SU-DHL-6 (cell line): ENCODE results near the gene GMDS.

Experiments used
- H2AFZ ChIP-seq: fragments of 200-600 bp; sonication (generic); 2 replicates; pipeline ENCODE4 v1.6.1; 2014; ENCODE audit warnings: low read depth, mild to moderate bottlenecking, moderate library complexity, mixed read lengths, antibody characterized with exemption, low read length; ENCODE audit not compliant: severe bottlenecking
- H3F3A ChIP-seq: fragments of 200-600 bp; shearing (Covaris generic); 2 replicates; pipeline ENCODE4 v1.6.0; 2016; ENCODE audit warnings: antibody characterized with exemption, mild to moderate bottlenecking; ENCODE audit not compliant: insufficient read depth
- H3K27ac ChIP-seq: fragments of 200-600 bp; sonication (generic); 2 replicates; pipeline ENCODE4 v1.5.1; 2016; ENCODE audit warnings: low read depth, mild to moderate bottlenecking, low read length, moderate library complexity, mixed read lengths
- H3K27me3 ChIP-seq: fragments of 200-600 bp; sonication (generic), shearing (Covaris generic); 2 replicates; pipeline ENCODE4 v1.6.0; 2014; ENCODE audit warnings: mild to moderate bottlenecking, low read length
- H3K36me3 ChIP-seq: fragments of 200-600 bp; sonication (generic); 2 replicates; pipeline ENCODE4 v1.6.1; 2014; ENCODE audit warnings: mild to moderate bottlenecking, low read length, mixed read lengths
- H3K4me2 ChIP-seq: fragments of 300-600, 200-600 bp; shearing (Covaris generic), sonication (generic); 2 replicates; pipeline ENCODE4 v1.6.0; 2014; ENCODE audit warnings: low read length, low read depth, mild to moderate bottlenecking; ENCODE audit not compliant: poor library complexity, severe bottlenecking
- H3K4me3 ChIP-seq: fragments of 200-600 bp; sonication (generic); 2 replicates; pipeline ENCODE4 v1.5.1; 2014; ENCODE audit warnings: antibody characterized with exemption, low read length, mild to moderate bottlenecking, mixed read lengths; ENCODE audit not compliant: insufficient read depth, poor library complexity, severe bottlenecking
- H3K79me2 ChIP-seq: fragments of 200-600 bp; sonication (generic); 2 replicates; pipeline ENCODE4 v1.6.1; 2014; ENCODE audit warnings: mild to moderate bottlenecking, low read length, moderate library complexity; ENCODE audit not compliant: insufficient read depth
- H3K9ac ChIP-seq: fragments of 200-600 bp; sonication (generic); 2 replicates; pipeline ENCODE4 v1.7.0; 2014; ENCODE audit warnings: mild to moderate bottlenecking, low read length
- H3K9me2 ChIP-seq: fragments of 200-600 bp; sonication (generic); replicated peaks from 2 replicates; pipeline ENCODE4 v1.6.1; 2014; ENCODE audit warnings: low read length; ENCODE audit not compliant: insufficient read depth
- H3K9me3 ChIP-seq: fragments of 200-600 bp; sonication (generic); 2 replicates; pipeline ENCODE4 v1.6.1; 2014; ENCODE audit warnings: low read length, mixed read lengths; ENCODE audit not compliant: insufficient read depth
- H4K20me1 ChIP-seq: fragments of 200-600 bp; sonication (generic); 2 replicates; pipeline ENCODE4 v1.6.1; 2014; ENCODE audit warnings: low read depth, mild to moderate bottlenecking, antibody characterized with exemption, low read length, moderate library complexity, mixed read lengths
- EZH2phosphoT487 ChIP-seq: fragments of 200-600 bp; sonication (generic), shearing (Covaris generic); conservative IDR thresholded peaks from 2 replicates; pipeline ENCODE4 v1.6.1; 2018; ENCODE audit warnings: mild to moderate bottlenecking, antibody characterized with exemption, low read length, moderate library complexity, mixed read lengths
- TF ChIP-seq, protein P1 (sequence below): fragments of 200-600 bp; sonication (generic); IDR thresholded peaks from one replicate; pipeline ENCODE4 v1.5.1; 2017; ENCODE audit warnings: antibody characterized with exemption, mild to moderate bottlenecking, low read length, moderate library complexity; ENCODE audit not compliant: insufficient read depth, poor library complexity, severe bottlenecking

GMDS gene

DNA sequence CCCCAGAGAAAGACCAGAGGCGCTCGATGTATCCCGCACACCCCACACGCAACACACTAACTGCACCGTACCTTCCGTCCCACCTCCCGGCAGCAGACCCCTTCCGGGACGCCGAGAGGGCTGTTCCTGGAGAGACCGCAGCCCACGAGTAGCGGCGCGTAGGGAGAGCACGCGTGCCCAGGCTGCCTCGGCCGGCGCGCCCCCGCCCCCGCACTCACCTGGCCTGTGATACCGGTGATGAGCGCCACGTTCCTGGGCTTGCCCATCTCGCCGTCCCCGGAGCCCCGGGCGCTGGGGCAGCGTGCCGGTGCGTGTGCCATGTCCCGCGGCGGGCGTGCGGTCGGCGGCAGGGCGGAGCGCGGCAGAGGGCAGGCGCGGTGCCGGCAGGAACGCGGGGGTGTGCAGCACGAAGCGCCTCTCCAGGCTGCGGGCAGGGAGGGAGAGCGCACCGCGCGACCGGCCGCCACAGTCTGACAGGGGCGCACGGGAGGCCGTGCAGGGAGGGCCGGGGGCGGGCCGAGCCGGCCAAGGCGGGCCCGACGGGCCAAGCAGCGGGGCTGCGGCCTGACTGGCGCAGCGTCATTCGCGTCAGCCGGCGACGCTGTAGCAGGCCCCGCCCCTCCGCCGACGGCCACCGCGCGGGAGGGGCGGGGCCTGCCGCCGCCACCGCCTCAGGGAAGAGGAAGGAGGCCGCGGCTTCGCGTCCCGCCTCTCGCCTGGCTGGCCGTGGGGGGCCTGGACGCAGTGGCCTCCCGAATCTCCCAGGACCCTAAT, at the start of gene GMDS:
Gene GMDS, minus strand, starts transcription at position 503 of the 774 bp plus-strand sequence.
- Histone ChIP-seq H3K4me2 (peak within 1 kb of the TSS; percentile 76), H3K9ac (peak within 1 kb of the TSS; percentile 75), H3K27ac (peak within 1 kb of the TSS; percentile 5; the same call in 1 of the 2 replicates), H2AFZ (peak within 1 kb of the TSS; percentile 90), H3K27me3 (no peaks in the 10 kb centered on the region), H3K79me2 (peaks cover 14% of the 10 kb centered on the region; the same call in 1 of the 2 replicates), H3F3A (no peaks in the 10 kb centered on the region), H3K36me3 (no peaks in the 10 kb centered on the region), H3K4me3 (peak within 1 kb of the TSS; percentile 80), H3K9me3 (no peaks in the 10 kb centered on the region), H3K9me2 (no peaks in the 10 kb centered on the region), H4K20me1 (peaks cover 5% of the 10 kb centered on the region; the same call in 1 of the 2 replicates)
- no peak for TF ChIP-seq EZH2phosphoT487
- TF ChIP-seq, protein P1, sequence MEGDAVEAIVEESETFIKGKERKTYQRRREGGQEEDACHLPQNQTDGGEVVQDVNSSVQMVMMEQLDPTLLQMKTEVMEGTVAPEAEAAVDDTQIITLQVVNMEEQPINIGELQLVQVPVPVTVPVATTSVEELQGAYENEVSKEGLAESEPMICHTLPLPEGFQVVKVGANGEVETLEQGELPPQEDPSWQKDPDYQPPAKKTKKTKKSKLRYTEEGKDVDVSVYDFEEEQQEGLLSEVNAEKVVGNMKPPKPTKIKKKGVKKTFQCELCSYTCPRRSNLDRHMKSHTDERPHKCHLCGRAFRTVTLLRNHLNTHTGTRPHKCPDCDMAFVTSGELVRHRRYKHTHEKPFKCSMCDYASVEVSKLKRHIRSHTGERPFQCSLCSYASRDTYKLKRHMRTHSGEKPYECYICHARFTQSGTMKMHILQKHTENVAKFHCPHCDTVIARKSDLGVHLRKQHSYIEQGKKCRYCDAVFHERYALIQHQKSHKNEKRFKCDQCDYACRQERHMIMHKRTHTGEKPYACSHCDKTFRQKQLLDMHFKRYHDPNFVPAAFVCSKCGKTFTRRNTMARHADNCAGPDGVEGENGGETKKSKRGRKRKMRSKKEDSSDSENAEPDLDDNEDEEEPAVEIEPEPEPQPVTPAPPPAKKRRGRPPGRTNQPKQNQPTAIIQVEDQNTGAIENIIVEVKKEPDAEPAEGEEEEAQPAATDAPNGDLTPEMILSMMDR, result no peak

DNA sequence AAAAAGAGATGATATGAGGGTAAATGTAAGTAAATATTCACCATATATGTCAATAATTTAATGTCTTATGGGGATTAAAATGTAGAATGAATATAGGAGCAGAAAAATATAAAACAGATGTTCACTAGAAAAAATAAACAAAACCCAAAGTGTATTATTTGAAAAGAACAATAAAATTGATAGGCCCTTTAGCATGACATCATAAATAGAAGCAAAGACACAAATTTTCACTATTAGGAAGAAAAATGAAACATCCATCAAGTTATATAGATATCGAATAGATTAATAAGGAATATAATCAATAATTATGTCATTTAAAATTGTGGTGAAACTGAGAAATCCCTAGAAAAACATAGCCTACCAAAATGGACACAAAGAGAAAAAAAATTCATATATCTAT, 40.1 kb upstream of the GMDS start:
- Histone ChIP-seq H3F3A (no peaks in the 10 kb centered on the region), H4K20me1 (no peaks in the 10 kb centered on the region), H3K4me2 (no peak overlapping the region), H3K4me3 (no peak overlapping the region), H3K27ac (no peak overlapping the region), H3K9me2 (no peaks in the 10 kb centered on the region), H3K9me3 (no peaks in the 10 kb centered on the region), H3K79me2 (no peaks in the 10 kb centered on the region), H2AFZ (no peak overlapping the region), H3K9ac (no peak overlapping the region), H3K36me3 (no peaks in the 10 kb centered on the region; the same call in 1 of the 2 replicates), H3K27me3 (no peaks in the 10 kb centered on the region)
- TF ChIP-seq EZH2phosphoT487, result no peak
- TF ChIP-seq, protein P1, result no peak

DNA sequence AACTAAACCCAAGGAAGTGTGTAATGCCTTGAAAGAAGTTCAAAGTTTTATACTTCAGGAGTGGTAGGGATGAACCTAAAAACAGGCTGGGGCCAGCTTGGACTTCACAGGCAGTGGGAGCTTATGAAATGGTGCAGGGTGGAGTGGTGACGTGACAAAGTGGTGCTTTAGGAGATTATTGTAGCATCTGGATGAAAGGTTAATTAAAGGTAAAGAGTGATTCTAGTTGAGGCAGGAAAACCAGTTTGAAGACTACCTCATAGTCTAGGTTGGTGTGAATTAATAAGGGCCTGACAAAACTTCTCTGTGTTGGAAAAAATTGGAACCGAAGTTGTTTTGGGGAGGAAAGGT, 30.5 kb upstream of the GMDS start:
- Histone ChIP-seq H4K20me1 (no peaks in the 10 kb centered on the region), H3K9me2 (no peaks in the 10 kb centered on the region), H3K4me3 (no peak overlapping the region), H3K27ac (no peak overlapping the region), H3K9me3 (no peaks in the 10 kb centered on the region), H3K36me3 (peaks cover 10% of the 10 kb centered on the region), H3K27me3 (no peaks in the 10 kb centered on the region), H2AFZ (no peak overlapping the region), H3K79me2 (no peaks in the 10 kb centered on the region), H3F3A (no peaks in the 10 kb centered on the region), H3K9ac (no peak overlapping the region), H3K4me2 (no peak overlapping the region)
- no peak for TF ChIP-seq EZH2phosphoT487
- TF ChIP-seq, protein P1, result no peak
